Right ventricle myocardium superior (tissue), 1 donor: ENCODE measurements around the gene PARVG. TPM values are rescaled to one million over a fixed set of nuclear protein-coding genes. Genes with fewer than 3 reads are reported as not detected.

Experiments used
- ATAC-seq: fragments of 200-7000 bp; cut with Tn5 transposase; one replicate; pipeline ENCODE4 v1.9.1; 2020; ENCODE audit warnings: mild to moderate bottlenecking; ENCODE audit not compliant: poor library complexity
- DNase-seq: peaks from one replicate; pipeline ENCODE4 v3.0.0-alpha.2; 2020
- intact Hi-C: fragments of 100-400 bp; cut with DNase I; formaldehyde crosslinking; loops from one replicate; pipeline ENCODE4 v1.11.2; 2022
- total RNA-seq: library from RNA; stranded (reverse); fragmentation: NEBNext Ultra II Directional; extraction: Animal tissue kit (Norgen Biotek cat#: 25700); gene quantifications from one replicate; pipeline ENCODE4 v1.2.1, GENCODE V29; 2021
- donor health status: DM: no; HTN: yes; CAD: no; lungs with severe emphysema.

Gene PARVG
- total RNA-seq, 1 donor from 2014 or later = 3.5 TPM

DNA sequence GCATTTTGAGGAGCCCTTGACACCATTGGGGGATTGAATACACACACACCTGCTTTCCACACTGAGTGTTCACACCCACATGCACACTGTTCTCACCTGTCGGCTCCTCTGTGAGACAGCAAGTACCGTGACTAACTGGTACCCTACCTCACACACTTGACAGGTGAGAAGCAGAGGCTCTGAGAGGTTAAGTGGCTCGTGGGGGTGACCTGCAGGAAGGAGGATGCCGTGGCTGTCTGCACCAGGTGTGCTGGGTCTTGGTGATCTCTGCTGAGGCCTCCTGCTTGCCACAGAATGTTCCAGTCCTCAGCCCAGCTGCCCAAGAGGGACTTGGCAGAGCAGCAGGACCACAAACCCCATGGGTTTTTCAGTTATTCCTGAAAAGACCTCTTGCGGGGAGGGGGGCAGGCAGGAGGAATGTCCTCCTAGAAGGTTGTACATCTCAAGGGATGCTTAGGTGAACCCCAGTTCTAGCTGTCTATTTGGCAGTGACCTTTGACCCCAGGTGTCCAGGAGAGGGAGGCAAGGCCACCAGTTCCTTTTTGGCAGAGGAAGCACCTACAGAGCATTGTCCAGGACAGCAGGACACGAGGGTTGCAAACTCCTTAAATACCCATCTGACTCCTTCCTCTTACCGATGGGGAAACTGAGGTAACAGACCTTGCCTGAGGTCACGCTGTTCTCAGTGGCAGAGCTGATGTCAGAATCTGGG is 66.0 kb downstream of the PARVG start:
- ATAC-seq = no peak
- no peak for DNase-seq
- intact Hi-C loops = loop anchor here (10.0 kb wide), 1 partner anchor 68 kb away; the partner anchor contains the start of gene SHISAL1

DNA sequence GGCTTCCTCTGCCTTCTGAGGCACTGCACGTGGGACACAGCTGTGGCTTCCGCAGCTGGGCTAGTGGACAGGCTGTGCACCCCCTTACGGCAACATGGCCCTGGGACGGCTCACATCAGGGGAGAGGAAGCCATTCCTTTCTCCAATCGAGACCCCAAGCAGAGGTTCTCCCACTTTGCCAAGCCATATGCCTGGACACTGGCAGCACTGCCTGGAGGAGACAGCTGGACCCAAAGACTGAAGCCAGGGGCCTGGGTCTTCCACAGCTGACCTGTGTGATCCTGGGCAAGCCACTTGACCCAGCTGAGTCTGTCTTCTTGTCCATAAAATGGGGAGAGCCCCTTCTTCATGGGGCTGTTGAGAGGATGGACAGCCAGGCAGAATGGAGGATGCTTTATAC is 66.6 kb downstream of the PARVG start:
- intact Hi-C loops = loop anchor here (10.0 kb wide), 1 partner anchor 67 kb away; the partner anchor contains the start of gene SHISAL1
- DNase-seq (no peak), ATAC-seq (no peak)

DNA sequence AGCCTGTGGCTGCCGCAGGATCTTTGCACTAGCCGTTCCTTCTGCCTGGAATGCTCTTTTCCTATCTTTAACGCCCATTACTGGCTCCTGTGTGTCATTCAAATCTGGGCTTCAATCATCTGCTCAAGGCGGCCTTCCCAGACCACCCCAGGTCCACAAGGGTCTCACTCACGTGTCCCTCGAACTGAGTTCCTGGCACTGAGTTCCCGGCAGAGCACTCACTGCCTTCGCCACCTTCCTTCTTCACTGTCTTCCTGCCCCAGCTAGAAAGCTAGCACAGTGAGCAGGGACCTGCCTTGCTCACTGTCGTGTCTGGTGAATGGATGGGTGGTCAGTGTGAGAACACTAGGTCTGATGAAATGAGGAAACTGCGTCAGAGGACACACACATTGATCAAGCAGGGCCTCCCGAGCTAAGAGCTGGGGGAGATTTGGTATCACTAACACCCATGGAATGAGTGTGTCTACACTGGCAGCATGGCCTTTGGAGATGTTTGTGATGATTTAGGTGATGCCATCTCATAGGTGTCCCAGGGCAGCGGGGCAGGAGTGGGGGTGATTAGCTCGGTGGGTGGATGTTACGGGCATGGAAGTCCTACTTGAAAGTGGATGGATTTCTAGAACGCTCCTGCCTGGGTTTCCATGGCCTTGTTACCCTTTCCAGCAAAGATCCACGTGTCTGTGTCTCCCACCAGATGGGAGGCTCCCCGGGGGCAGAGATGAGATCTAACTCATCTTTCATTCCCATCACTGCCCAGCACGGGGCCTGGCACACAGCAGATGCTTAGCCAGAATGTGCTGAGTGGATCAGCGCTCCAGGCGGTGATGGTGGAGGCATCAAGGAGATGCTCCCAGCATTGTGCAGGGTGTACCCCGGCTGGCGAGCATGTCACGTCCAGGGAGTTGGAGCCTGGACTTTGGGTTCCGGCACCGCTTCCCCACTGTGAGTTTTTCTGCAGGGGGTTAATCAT is 67.5 kb downstream of the PARVG start:
- intact Hi-C loops = loop anchor here (10.0 kb wide), 1 partner anchor 67 kb away; the partner anchor contains the start of gene SHISAL1
- DNase-seq (no peak), ATAC-seq (no peak)

DNA sequence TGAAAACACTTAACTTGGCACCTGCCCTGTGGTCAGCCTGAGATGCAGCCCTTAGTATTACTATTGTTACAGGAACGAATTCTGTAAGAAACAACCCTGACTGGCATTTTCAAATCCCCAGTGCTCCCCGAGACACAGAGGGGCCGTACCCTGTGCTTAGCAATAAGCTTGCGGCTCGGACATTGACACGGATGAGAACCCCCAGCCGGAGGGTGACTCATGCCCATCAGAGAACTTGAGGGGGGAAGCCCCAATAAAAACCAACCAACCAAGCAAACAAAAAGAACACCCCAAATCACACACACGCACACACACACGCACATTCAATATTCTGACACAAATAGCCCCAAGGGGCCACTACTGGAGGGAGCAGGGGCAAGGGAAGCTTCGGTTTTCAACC is 68.2 kb downstream of the PARVG start:
- intact Hi-C loops = loop anchor here (10.0 kb wide), 1 partner anchor 66 kb away; the partner anchor contains the start of gene SHISAL1
- no peak for ATAC-seq
- no peak for DNase-seq

DNA sequence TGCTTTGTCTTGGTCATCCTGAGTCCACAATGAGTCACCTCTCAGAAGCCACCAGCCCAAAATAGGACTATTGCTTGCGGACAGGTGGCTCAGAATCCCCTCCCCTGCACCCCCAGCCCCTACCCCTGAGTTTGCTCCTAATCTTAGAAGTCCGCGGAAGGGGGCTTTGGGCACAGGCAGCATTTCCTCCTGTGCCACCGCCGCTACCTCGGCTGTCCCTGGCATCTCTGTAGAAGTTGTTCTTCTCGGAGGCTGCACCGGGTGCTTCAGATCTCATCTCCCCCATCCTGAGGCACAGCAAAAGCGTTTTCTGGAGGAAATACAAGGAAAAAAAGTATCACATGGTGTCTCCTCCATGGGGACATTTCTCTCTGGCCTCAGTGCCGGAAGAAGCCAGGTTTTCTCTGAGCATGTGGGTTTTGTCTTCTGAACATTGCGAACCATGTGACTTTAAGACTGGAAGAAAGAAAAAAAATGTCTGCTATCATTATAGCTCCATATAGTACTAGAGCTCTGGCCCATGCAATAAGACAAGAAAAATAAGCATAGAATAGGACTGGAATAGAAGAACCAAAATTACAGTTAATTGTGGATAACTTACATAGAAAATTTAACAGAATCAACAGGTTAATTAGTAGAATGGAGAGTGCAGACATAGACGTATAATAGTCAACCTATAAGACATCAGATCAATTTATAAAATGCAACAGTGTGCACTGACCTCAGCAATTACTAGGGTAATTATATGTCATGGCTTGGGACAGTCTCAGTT is 68.8 kb downstream of the PARVG start:
- ATAC-seq (no peak), DNase-seq (no peak)
- intact Hi-C loops = loop anchor here (10.0 kb wide), 1 partner anchor 65 kb away; the partner anchor contains the start of gene SHISAL1

DNA sequence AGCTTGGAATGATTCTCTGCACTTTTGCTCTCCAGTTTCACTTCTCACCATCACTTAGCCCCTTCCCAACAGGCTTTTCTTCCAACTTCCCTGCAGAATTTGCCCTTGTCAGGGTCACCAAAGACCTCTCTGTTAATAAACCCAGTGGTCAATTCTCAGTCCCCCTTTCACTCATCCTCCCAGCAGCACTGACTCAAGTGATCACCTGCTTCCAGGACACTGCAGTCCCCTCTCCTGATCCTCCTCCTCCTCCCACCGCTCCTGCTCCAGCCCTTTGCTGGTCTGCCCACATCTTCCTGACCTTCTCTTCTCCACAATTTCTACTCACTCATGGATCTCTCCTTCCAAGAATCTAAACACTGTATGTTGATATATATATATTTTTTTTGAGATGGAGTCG is 74.1 kb downstream of the PARVG start:
- no peak for DNase-seq
- no peak for ATAC-seq
- intact Hi-C loops = no loop called here

DNA sequence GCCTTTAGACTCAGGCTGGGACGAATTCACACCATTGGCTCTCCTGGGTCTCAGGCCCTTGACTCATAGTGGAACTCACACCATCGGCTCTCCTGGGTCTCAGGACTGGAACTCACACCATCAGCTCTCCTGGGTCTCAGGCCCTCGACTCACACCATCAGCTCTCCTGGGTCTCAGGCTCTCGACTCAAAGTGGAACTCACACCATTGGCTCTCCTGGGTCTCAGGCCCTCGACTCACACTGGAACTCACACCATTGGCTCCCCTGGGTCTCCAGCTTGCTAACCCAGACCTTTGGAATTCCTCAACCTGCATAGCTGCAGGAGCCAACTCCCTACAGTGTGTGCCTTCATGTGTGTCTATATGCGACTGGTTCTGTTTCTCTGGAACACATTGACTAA is 75.4 kb downstream of the PARVG start:
- no peak for DNase-seq
- intact Hi-C loops = no loop called here
- ATAC-seq = no peak

DNA sequence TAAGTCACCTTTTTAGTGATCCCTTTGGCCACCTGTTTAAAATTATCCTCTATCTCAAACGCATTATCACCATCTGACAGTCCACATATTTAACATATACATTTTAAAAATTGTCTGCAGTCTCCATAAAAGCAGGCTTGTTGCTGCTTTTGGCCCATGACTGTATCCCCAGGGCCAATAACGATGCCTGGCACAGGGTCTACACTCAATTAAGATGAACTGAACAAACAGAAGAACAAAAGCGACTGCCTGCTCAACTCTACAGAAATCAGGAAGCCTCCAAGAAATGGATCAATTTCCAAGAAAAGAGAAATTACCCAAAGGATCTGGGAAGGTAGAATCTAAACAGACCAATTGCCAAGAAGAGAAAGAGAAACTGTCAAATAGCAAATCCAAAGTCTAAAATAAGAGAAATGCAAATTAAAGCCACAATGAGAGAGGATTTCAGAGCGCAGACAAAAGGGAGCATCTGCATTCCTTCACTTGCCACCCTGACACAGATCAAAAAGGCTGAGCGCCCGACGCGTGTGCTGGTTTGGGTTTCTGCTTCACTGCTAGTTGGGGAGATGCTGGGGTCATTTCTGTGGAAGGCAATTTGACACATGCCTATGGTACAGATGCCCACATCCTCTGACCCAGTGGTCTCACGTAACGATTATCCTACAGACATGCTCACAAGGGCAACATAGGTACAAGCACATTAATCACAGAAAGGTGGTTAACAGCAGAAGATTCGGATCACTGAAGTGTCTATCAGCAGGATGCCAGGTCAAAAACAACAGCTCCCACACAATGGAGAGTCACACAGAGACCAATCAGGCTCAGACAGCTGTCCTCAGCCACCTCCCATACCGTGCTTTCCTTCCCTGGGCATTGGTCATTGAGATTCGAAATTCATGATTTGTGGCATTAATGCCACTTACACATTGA is 76.1 kb downstream of the PARVG start:
- DNase-seq = no peak
- no peak for ATAC-seq
- intact Hi-C loops = no loop called here

Other genes starting within 250 kb of the PARVG start
- gene SAMM50, start 225.5 kb upstream of the PARVG start, total RNA-seq = 78.0 TPM
- gene PARVB, start 156.6 kb upstream of the PARVG start, total RNA-seq = 194 TPM
- 1.3 TPM for gene SHISAL1, start 132.0 kb downstream of the PARVG start, total RNA-seq